Caco-2 (cell line): ENCODE data around the gene MEMO1. TPM values are rescaled to one million over a fixed set of nuclear protein-coding genes. Genes with fewer than 3 reads are reported as not detected.

Source experiments
- BruUV-seq: library from RNA; stranded (reverse); fragments of 400-500 nt; replicated peaks from 2 replicates; lab custom pipeline; 2021; lab: Mats Ljungman, UMichigan
- CTCF ChIA-PET: fragments of 300-600 bp; sonication (Branson Sonifier 250); formaldehyde crosslinking; loops from one replicate; lab custom pipeline; 2022; ENCODE audit warnings: antibody characterized with exemption; lab: Charles Lee
- POLR2A ChIA-PET: fragments of 300-600 bp; sonication (Branson Sonifier 250); formaldehyde crosslinking; loops from one replicate; lab custom pipeline; 2022; ENCODE audit warnings: antibody characterized with exemption; lab: Charles Lee
- DNase-seq, 2 experiments: peaks; one replicate each; pipeline versions ENCODE4 v3.0.0 to v3.0.0-alpha.2; 2020 to 2022
- H3K27me3 ChIP-seq: replicated peaks from 2 replicates; pipeline ENCODE4 v1.6.0; 2011; ENCODE audit warnings: low read length; ENCODE audit not compliant: control insufficient read depth, insufficient read depth
- H3K36me3 ChIP-seq: 2 replicates; pipeline ENCODE4 v1.5.1; 2011; ENCODE audit warnings: low read length; ENCODE audit not compliant: control insufficient read depth, insufficient read depth
- H3K4me1 ChIP-seq: fragments of 250-450 bp; sonication (Bioruptor Pico); 2 replicates; pipeline ENCODE4 v1.5.1; 2020; ENCODE audit warnings: mild to moderate bottlenecking
- H3K4me3 ChIP-seq: 2 replicates; pipeline ENCODE4 v1.5.1; 2011; ENCODE audit warnings: low read depth, mild to moderate bottlenecking, control low read depth, low read length
- H3K9me3 ChIP-seq: fragments of 250-450 bp; sonication (Bioruptor Pico); 2 replicates; pipeline ENCODE4 v1.5.1; 2020; ENCODE audit warnings: mild to moderate bottlenecking, moderate library complexity
- H3K27ac Mint-ChIP-seq: one replicate; pipeline ENCODE4 v1.8.0; 2022; ENCODE audit warnings: mixed read lengths; ENCODE audit not compliant: unreplicated experiment
- H3K27me3 Mint-ChIP-seq: one replicate; pipeline ENCODE4 v1.8.0; 2022; ENCODE audit warnings: mixed read lengths; ENCODE audit not compliant: insufficient read depth, unreplicated experiment
- H3K36me3 Mint-ChIP-seq: one replicate; pipeline ENCODE4 v1.8.0; 2022; ENCODE audit warnings: mild to moderate bottlenecking, mixed read lengths; ENCODE audit not compliant: insufficient read depth, unreplicated experiment
- H3K4me1 Mint-ChIP-seq: one replicate; pipeline ENCODE4 v1.8.0; 2022; ENCODE audit warnings: low read depth, mixed read lengths; ENCODE audit not compliant: unreplicated experiment
- H3K4me3 Mint-ChIP-seq: one replicate; pipeline ENCODE4 v1.8.0; 2022; ENCODE audit warnings: mild to moderate bottlenecking, moderate library complexity, mixed read lengths; ENCODE audit not compliant: unreplicated experiment
- H3K9me3 Mint-ChIP-seq: one replicate; pipeline ENCODE4 v1.8.0; 2022; ENCODE audit warnings: mixed read lengths; ENCODE audit not compliant: unreplicated experiment
- intact Hi-C: fragments of 100-400 bp; cut with micrococcal nuclease; formaldehyde crosslinking; loops from one replicate; pipeline ENCODE4 v1.10.0; 2022; ENCODE audit not compliant: unreplicated experiment
- total RNA-seq: library from RNA; stranded (reverse); gene quantifications from 2 replicates; pipeline ENCODE4 v1.2.3, GENCODE V29; 2022
- TF ChIP-seq, protein P1 (sequence below), 2 experiments: fragments of 200-600 bp in 1 of 2; IDR thresholded peaks; 1 replicate in 1 of 2; 2 replicates in 1 of 2; pipeline versions ENCODE4 v1.5.1 to v1.8.0; 2011 to 2022; ENCODE audit warnings: antibody characterized with exemption in 1 of 2, control low read depth in 1 of 2, inconsistent platforms in 1 of 2, low read depth in 1 of 2, low read length in 1 of 2, mild to moderate bottlenecking in 1 of 2, moderate library complexity in 1 of 2; ENCODE audit not compliant: insufficient read depth in 1 of 2, severe bottlenecking in 1 of 2, unreplicated experiment in 1 of 2

Gene MEMO1
- total RNA-seq, 1 experiment from 2014 or later, result 79.0 TPM

DNA sequence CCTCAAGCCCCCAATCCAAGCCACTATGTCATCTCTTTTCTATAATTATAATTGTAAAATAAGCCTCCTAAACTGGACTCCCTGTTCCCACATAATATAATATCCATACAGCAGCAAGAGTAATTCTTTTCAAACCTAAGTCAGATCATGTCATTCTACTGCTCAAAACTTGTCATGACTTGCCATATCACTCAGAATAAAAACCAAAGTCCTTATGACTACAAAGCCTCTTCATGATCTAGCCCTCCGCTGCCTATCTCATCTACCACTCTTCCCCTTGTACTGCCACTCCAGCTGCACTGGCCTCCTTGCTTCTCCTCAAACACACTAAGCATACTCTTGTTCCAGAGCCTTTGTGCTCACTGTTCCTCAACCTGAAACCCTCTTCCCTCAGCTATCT, 69.9 kb downstream of the MEMO1 start:
- peaks cover 24% of the 10 kb centered on the region for H3K4me1 Mint-ChIP-seq
- no peak for DNase-seq
- Histone ChIP-seq H3K36me3 (peaks cover 2% of the 10 kb centered on the region; the same call in 1 of the 2 replicates), H3K9me3 (no peaks in the 10 kb centered on the region), H3K27me3 (no peaks in the 10 kb centered on the region), H3K4me3 (no peak overlapping the region), H3K4me1 (peaks cover 23% of the 10 kb centered on the region)
- no TSS peak for BruUV-seq
- H3K27me3 Mint-ChIP-seq, result no peaks in the 10 kb centered on the region
- TF ChIP-seq, protein P1, sequence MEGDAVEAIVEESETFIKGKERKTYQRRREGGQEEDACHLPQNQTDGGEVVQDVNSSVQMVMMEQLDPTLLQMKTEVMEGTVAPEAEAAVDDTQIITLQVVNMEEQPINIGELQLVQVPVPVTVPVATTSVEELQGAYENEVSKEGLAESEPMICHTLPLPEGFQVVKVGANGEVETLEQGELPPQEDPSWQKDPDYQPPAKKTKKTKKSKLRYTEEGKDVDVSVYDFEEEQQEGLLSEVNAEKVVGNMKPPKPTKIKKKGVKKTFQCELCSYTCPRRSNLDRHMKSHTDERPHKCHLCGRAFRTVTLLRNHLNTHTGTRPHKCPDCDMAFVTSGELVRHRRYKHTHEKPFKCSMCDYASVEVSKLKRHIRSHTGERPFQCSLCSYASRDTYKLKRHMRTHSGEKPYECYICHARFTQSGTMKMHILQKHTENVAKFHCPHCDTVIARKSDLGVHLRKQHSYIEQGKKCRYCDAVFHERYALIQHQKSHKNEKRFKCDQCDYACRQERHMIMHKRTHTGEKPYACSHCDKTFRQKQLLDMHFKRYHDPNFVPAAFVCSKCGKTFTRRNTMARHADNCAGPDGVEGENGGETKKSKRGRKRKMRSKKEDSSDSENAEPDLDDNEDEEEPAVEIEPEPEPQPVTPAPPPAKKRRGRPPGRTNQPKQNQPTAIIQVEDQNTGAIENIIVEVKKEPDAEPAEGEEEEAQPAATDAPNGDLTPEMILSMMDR (IDR thresholded peaks at IDR 0.05; ENCODE audit: insufficient read depth in 1 of 2, low read depth in 1 of 2, low read length in 1 of 2, severe bottlenecking in 1 of 2, unreplicated experiment in 1 of 2), result no peak
- no peaks in the 10 kb centered on the region for H3K36me3 Mint-ChIP-seq
- intact Hi-C loops, result no loop called here
- no peak overlapping the region for H3K4me3 Mint-ChIP-seq
- ChIA-PET CTCF (no interaction called here), POLR2A (no interaction called here)
- H3K9me3 Mint-ChIP-seq, result no peaks in the 10 kb centered on the region
- no peak overlapping the region for H3K27ac Mint-ChIP-seq

DNA sequence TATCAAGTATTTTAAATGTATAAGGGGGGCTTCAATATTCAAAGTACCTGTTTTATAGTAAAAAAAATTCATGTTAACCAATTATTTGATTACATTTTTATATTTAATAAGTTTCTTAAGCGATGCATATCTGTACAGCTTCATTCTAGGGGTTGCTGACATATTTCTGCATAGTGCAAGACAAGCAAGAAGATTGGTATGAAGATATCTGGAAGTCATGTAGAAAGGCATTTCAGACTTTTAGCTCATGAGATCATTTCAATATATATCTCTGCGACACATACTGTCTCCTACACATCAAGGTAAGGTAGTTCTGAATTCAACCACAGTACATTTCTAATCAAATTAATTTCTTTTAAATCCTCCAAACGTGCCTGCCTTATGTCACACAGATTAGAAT, 73.1 kb downstream of the MEMO1 start:
- ChIA-PET CTCF (no interaction called here), POLR2A (no interaction called here)
- Mint-ChIP-seq H3K36me3 (no peaks in the 10 kb centered on the region), H3K27ac (no peak overlapping the region), H3K4me1 (no peaks in the 10 kb centered on the region), H3K9me3 (no peaks in the 10 kb centered on the region), H3K27me3 (no peaks in the 10 kb centered on the region), H3K4me3 (no peak overlapping the region)
- intact Hi-C loops, result no loop called here
- no peak for DNase-seq
- no peaks in the 10 kb centered on the region for H3K9me3 ChIP-seq
- no peaks in the 10 kb centered on the region; the same call in 1 of the 2 replicates for H3K4me1 ChIP-seq
- H3K27me3 ChIP-seq, result no peaks in the 10 kb centered on the region
- H3K36me3 ChIP-seq, result peaks cover 2% of the 10 kb centered on the region; the same call in 1 of the 2 replicates
- TF ChIP-seq, protein P1 (IDR thresholded peaks at IDR 0.05; ENCODE audit: insufficient read depth in 1 of 2, low read depth in 1 of 2, low read length in 1 of 2, severe bottlenecking in 1 of 2, unreplicated experiment in 1 of 2), result no peak
- BruUV-seq, result no TSS peak
- no peak overlapping the region for H3K4me3 ChIP-seq

DNA sequence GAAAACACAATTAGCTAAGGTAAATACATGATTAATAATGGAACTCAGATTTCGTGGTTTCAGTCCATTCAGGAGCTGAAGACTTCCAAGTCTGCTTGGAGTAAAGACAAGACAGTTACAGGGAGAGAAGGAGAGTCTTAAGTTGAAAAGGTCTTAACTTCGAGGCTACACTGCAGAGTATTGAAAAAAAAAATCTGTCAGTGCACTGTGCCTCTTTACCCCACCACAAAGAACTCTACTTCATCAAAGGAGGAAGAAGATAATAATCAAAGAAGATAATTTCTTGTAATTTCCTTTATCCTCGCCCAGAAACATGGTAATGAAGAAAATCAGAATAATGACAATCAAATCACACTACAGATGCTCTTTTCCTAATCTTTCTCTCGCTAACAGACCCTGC, 75.4 kb downstream of the MEMO1 start:
- Mint-ChIP-seq H3K4me3 (no peak overlapping the region), H3K9me3 (peaks cover 3% of the 10 kb centered on the region), H3K36me3 (no peaks in the 10 kb centered on the region), H3K27ac (no peak overlapping the region), H3K27me3 (no peaks in the 10 kb centered on the region), H3K4me1 (no peaks in the 10 kb centered on the region)
- intact Hi-C loops, result no loop called here
- H3K4me1 ChIP-seq, result no peaks in the 10 kb centered on the region
- TF ChIP-seq, protein P1 (IDR thresholded peaks at IDR 0.05; ENCODE audit: insufficient read depth in 1 of 2, low read depth in 1 of 2, low read length in 1 of 2, severe bottlenecking in 1 of 2, unreplicated experiment in 1 of 2), result no peak
- POLR2A ChIA-PET, result no interaction called here
- no TSS peak for BruUV-seq
- H3K27me3 ChIP-seq, result no peaks in the 10 kb centered on the region
- no peaks in the 10 kb centered on the region for H3K36me3 ChIP-seq
- CTCF ChIA-PET, result interaction anchor here (1.1 kb wide), 1 partner anchor 13 kb away, joined by 3 read pairs; no protein-coding TSS in a partner anchor
- no peak for DNase-seq
- H3K9me3 ChIP-seq, result no peaks in the 10 kb centered on the region
- H3K4me3 ChIP-seq, result no peak overlapping the region
